ENCODE data around the gene MS4A7. TPM values are rescaled to one million over a fixed set of nuclear protein-coding genes. Genes with fewer than 3 reads are reported as not detected.

The MS4A7 gene
- total RNA-seq, 2 donors from 2014 or later = 3.3 to 12.6 TPM

GRCh38 chr11:60348116-60348515 lies 30.2 kb upstream of the MS4A7 start:
- H3K27ac ChIP-seq = no peak overlapping the region
- intact Hi-C loops (cut with DNase I) = loop anchor here (5.0 kb wide), 1 partner anchor 269 kb away; no protein-coding TSS in a partner anchor
- no peaks in the 10 kb centered on the region for H3K4me1 ChIP-seq
- no peaks in the 10 kb centered on the region for H3K36me3 ChIP-seq
- no peak overlapping the region for H3K4me3 ChIP-seq
- H3K9me3 ChIP-seq = no peaks in the 10 kb centered on the region
- H3K9ac ChIP-seq (ENCODE audit: low read depth in 2 of 2, low read length in 2 of 2) = no peak overlapping the region
- TF ChIP-seq CTCF (IDR thresholded peaks at IDR 0.05) = no peak
- DNase-seq = no peak
- H3K27me3 ChIP-seq = no peaks in the 10 kb centered on the region

GRCh38 chr11:60349990-60350389 lies 28.3 kb upstream of the MS4A7 start:
- Histone ChIP-seq H3K27me3 (no peaks in the 10 kb centered on the region), H3K9ac (ENCODE audit: low read depth in 2 of 2, low read length in 2 of 2) (no peak overlapping the region), H3K4me1 (no peaks in the 10 kb centered on the region), H3K4me3 (no peak overlapping the region), H3K9me3 (no peaks in the 10 kb centered on the region), H3K36me3 (no peaks in the 10 kb centered on the region), H3K27ac (no peak overlapping the region)
- DNase-seq = no peak
- intact Hi-C loops (cut with DNase I) = loop anchor here (5.0 kb wide), 1 partner anchor 267 kb away; no protein-coding TSS in a partner anchor
- no peak for TF ChIP-seq CTCF (IDR thresholded peaks at IDR 0.05)

- TF ChIP-seq CTCF (IDR thresholded peaks at IDR 0.05) = no peak
- intact Hi-C loops (cut with DNase I) = no loop called here
- DNase-seq = no peak
- no peak overlapping the region for H3K9ac ChIP-seq (ENCODE audit: low read depth in 2 of 2, low read length in 2 of 2)
- no peaks in the 10 kb centered on the region for H3K4me1 ChIP-seq
- no peaks in the 10 kb centered on the region for H3K9me3 ChIP-seq
- H3K27ac ChIP-seq = no peak overlapping the region
- no peaks in the 10 kb centered on the region for H3K36me3 ChIP-seq
- H3K27me3 ChIP-seq = no peaks in the 10 kb centered on the region
- H3K4me3 ChIP-seq = no peak overlapping the region
Observed at GRCh38 chr11:60357771-60358170, 20.6 kb upstream of the MS4A7 start.

GRCh38 chr11:60360621-60361020 lies 17.7 kb upstream of the MS4A7 start:
- DNase-seq = no peak
- H3K36me3 ChIP-seq = no peaks in the 10 kb centered on the region
- H3K9me3 ChIP-seq = no peaks in the 10 kb centered on the region
- TF ChIP-seq CTCF (IDR thresholded peaks at IDR 0.05) = no peak
- no peak overlapping the region for H3K4me3 ChIP-seq
- H3K27ac ChIP-seq = no peak overlapping the region
- intact Hi-C loops (cut with DNase I) = loop anchor here (5.0 kb wide), 1 partner anchor 127 kb away; no protein-coding TSS in a partner anchor
- no peaks in the 10 kb centered on the region for H3K27me3 ChIP-seq
- H3K9ac ChIP-seq (ENCODE audit: low read depth in 2 of 2, low read length in 2 of 2) = no peak overlapping the region
- no peaks in the 10 kb centered on the region for H3K4me1 ChIP-seq

- intact Hi-C loops (cut with DNase I) = loop anchor here (2.0 to 5.0 kb wide), 2 partner anchors 125 to 257 kb away; no protein-coding TSS in a partner anchor
- Histone ChIP-seq H3K9me3 (no peaks in the 10 kb centered on the region), H3K27me3 (no peaks in the 10 kb centered on the region), H3K27ac (no peak overlapping the region), H3K36me3 (no peaks in the 10 kb centered on the region), H3K4me3 (no peak overlapping the region), H3K4me1 (no peaks in the 10 kb centered on the region), H3K9ac (ENCODE audit: low read depth in 2 of 2, low read length in 2 of 2) (no peak overlapping the region)
- DNase-seq = no peak
- no peak for TF ChIP-seq CTCF (IDR thresholded peaks at IDR 0.05)
Observed at GRCh38 chr11:60362241-60362640, 16.1 kb upstream of the MS4A7 start.
